HCT116 (cell line): ENCODE data around the gene DENND1A.

Experiments used
- CTCF ChIP-seq, 3 experiments: fragments of 200-600 bp in 1 of 3; sonication (generic) in 1 of 3; IDR thresholded peaks in 2 of 3; conservative IDR thresholded peaks in 1 of 3; 2 replicates each; pipeline ENCODE4 v1.5.1; 2012 to 2017; ENCODE audit warnings: low read depth in 2 of 3, low read length in 2 of 3, antibody characterized with exemption in 1 of 3, borderline replicate concordance in 1 of 3, control low read depth in 1 of 3, mild to moderate bottlenecking in 1 of 3, mixed read lengths in 1 of 3, mixed run types in 1 of 3, moderate library complexity in 1 of 3; ENCODE audit not compliant: insufficient read depth in 1 of 3
- EGR1 ChIP-seq: IDR thresholded peaks from 2 replicates; pipeline ENCODE4 v1.6.1; 2012; ENCODE audit warnings: low read depth
- EZH2 ChIP-seq: fragments of 200-600 bp; sonication (generic); IDR thresholded peaks from 2 replicates; pipeline ENCODE4 v1.6.1; 2017; ENCODE audit warnings: antibody characterized with exemption, mixed run types
- MAX ChIP-seq: IDR thresholded peaks from 2 replicates; pipeline ENCODE4 v1.6.1; 2012
- POLR2A ChIP-seq: IDR thresholded peaks from 2 replicates; pipeline ENCODE4 v1.7.0; 2011; ENCODE audit warnings: borderline replicate concordance; ENCODE audit not compliant: insufficient read depth, insufficient read length; ENCODE audit errors: extremely low read depth
- REST ChIP-seq: IDR thresholded peaks from 2 replicates; pipeline ENCODE4 v1.6.1; 2012; ENCODE audit warnings: low read depth
- SP1 ChIP-seq: IDR thresholded peaks from 2 replicates; pipeline ENCODE4 v1.6.1; 2012; ENCODE audit warnings: low read depth

GRCh38 chr9:123861756-123862120 lies 68.2 kb downstream of the DENND1A start:
- no peak for TF ChIP-seq CTCF (IDR thresholded peaks at IDR 0.05 in 2 of 3, conservative IDR thresholded peaks at IDR 0.05 in 1 of 3; ENCODE audit: borderline replicate concordance in 1 of 3, insufficient read depth in 1 of 3, low read depth in 2 of 3, low read length in 2 of 3)
- no peak for TF ChIP-seq SP1
- no peak for TF ChIP-seq EZH2
- no peak for TF ChIP-seq POLR2A
- TF ChIP-seq EGR1: no peak
- TF ChIP-seq REST: no peak
- TF ChIP-seq MAX: no peak
